HG03025 (cell line): ENCODE results near the gene CWF19L2.
"Not testable (repeated sequence)": the region's sequence is repeated elsewhere in the genome, so short reads cannot be mapped to it uniquely, and the experiment has no call there.

Experiments
- ATAC-seq: cut with Tn5 transposase; IDR thresholded peaks from one replicate; pipeline ENCODE4 v1.9.1; 2021; ENCODE audit warnings: mild to moderate bottlenecking, moderate library complexity; ENCODE audit not compliant: unreplicated experiment, low FRiP score

CWF19L2 gene

DNA sequence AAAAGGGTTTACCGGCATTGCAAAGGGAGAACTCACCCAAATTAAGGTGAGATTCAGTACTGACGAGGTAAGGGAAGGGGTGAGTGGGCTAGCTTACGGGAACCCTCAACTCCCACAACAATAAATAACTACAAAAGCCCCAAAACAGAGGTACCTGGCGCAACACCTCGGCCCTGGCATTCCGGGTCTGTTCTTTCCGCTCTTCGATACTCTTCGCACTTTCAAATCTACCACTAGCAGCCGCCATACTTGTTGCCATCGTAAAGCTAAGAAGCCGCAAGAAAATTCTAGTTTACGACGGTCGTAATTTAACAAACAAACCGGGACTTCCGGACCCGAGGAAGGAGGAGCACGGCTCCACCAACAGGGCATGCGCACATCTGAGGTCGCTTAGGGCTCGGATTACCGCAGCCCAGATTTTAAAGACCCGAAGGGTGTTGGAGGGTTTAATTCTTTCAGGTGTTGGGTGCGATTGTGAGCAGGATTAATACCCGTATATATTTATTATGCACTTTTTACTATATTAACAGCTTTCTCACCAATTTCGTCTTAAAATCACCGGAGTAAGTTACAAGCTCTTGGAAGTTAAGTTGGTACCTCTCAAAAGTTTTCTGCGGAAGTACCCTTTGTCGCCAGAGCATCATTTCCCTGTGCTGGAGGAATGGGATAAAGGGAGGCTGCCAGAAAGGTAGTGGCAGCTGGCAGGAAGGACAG, at the start of gene CWF19L2:
Gene CWF19L2 (minus strand): TSS at position 268 of the 714 bp plus-strand sequence. CDS start 9 bp downstream, at position 259.
- ATAC-seq = peak; percentile 97

DNA sequence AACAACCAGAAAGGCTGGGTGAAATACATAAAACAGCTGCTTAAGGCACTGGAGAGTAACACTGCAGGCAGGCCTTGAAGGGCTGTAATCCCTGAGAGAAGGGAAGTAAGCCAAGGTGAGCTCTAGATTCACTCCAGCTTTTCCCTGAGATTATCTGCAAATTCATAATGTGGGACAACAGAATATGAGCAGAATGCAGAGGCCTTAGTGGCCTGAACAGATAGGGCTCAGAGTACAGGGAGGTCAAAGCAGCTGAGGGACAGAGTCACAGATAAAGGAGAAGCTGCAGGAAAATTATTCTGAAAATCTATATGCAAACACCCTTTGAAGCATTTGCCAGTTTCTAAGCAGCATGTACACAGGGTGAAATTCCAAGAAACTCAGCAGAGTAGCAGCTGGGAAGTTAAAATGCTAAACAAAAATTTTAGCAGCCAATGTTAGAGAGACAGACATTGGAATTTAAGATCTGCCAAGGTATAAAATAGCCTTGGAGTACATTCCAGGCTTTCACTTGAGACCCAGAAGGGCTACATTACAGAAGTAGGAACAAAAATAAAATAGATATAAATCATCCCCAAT, 48.1 kb upstream of the CWF19L2 start:
- ATAC-seq = no peak

DNA sequence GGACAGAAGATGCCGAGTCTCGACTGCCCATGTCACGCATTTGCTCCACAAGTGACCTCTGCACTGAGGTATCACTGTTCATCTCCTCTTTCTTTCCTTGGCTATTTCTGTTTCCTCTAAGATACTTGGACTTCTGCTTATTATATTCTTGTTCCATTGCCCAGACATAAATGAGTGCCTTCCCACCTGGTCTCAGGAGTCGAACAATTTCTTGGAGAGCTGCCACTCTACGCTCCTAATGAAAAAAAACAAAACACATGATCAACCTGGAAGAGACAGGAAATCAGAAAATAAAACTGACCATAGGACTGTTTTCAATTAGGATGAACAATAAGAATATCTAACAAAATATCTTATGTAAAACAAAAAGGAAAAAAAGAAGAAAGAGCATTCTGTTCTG, 47.4 kb upstream of the CWF19L2 start:
- no peak for ATAC-seq

DNA sequence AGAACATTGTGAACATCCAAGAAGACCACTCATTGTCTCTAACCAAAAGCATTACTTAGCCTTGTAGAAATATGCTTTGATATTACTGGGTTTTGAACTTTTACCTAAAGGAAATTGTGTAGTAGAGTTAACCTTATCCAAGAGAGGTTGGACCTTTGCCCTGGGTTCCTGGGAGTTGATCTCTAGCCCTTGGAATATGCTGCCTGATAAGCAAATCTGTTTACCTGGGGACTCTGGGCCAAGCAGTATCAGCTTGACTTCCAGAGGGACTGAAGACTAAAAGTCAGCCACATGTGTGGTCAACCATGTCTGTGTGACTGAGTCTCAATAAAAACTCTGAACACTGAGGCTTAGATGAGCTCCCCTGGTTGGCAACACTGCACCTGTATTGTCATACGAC, 44.1 kb upstream of the CWF19L2 start:
- no peak for ATAC-seq

DNA sequence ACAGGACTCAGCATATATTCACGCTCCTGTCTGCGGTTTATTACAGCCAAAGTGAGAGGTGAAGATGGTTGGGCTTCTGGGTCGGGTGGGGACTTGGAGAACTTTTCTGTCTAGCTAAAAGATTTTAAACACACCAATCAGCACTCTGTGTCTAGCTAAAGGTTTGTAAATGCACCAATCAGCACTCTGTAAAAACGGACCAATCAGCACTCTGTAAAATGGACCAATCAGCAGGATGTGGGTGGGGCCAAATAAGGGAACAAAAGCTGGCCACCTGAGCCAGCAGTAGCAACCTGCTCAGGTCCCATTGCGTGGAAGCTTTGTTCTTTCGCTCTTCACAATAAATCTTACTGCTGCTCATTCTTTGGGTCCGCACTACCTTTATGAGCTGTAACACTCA, 39.7 kb upstream of the CWF19L2 start:
- ATAC-seq = not testable (repeated sequence)

DNA sequence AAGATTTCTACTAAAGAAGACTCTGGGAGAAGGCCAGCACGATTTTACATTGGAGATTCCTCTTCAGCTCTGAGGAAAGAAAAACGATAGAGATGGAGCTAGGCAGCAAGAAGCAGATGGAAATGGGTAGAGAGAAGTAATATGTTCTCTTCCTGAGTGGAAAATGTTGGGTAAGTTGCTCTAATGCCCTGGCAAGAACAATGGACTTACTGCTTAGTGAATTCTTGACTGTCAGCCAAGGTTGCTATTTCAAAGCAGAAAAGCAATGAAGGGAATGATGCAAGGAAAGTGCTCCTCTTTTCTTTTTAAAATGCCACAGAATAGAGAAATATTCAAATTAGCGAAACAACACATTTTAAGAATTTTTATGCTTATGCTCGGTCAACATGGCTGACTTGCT, 38.4 kb upstream of the CWF19L2 start:
- ATAC-seq = no peak

DNA sequence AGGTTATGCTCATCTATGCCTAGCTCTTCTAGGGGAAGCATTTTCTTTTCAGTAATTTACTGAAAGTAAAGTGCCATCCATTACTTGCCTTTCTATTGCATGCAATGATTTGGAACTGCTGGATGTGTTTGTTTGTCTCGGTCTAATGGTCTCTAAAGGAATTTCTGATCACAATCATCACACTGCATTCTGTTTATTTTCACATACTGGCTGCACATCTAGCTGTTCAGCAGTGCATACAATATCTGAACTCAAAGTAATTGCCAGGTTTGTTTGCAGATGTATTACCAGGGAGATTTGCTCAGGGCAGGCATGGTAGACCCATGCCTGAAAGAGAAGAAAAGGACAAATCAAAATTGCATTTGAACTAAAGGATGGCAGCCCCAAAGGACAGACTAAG, 36.4 kb upstream of the CWF19L2 start:
- ATAC-seq = no peak

DNA sequence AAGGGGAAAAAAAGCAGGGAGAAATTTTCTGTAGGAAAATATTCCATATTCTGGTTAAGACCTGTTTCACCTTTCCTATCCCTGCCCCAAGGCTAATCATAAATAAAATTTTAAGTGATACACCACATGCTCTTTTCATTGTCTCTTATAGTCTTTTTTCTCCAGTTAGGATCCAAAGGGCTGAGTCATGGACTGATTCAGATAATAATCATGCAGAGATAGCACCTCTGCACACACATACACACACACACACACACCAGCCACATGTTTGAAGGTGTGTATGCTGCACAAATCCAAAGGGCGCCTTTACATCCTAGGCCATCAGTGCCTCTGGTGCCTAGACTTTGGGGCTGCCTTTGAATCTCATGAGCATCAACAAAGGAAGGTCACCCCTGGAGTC, 35.5 kb upstream of the CWF19L2 start:
- no peak for ATAC-seq

DNA sequence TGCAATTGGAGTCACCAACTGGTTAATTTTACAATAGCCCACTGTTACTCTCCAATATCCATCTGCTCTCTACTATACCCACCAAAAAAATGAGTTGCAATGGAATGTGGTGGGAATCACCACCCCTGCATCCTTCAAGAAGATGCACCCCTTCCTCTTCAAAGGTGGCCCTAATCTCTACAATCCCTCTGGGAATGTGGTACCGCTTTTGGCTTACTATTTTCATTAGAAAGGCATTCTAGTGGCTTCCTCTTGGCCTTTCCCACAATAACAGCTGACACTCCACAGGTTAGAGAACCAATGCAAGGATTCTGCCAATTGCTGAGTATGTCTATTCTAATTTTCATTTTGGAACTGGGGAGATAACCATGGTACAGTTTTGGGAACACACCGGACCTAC, 33.2 kb upstream of the CWF19L2 start:
- no peak for ATAC-seq

DNA sequence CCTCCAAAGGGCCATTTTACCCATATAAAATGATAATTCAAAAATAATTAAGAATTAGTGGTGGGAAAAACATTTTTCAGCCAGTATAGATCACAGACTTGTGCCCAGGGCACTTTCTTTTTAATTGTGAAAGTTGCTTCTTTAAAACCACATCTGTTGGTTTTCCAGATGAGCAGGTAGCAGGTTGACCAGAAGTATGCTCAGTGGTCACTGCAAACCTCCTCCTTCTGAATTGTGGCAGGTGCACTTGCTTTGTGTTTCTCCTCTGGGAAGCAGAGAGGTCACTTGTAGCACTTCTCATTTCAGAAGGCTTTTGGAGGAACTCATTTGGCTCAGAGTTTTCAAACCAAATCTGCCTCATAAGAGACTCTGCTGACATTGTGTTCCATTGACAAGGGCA, 24.6 kb upstream of the CWF19L2 start:
- ATAC-seq = no peak

DNA sequence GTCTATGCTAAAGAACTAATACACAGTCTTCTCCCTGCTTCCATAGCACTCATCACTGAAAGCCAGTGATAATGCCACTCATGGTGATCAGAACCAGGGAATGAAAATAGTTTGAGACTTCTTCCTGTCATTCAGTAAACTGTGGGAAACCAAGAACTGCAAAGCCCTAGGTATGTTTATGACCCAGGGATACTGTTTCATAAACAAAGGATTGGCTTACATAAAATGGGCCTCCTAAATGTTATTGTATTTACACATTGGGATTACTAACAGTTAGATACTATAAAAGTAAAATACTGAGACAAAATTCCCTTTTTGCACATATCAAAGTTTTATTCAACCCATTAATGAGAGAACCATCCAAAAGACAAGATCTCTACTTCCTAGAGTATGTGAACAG, 21.3 kb upstream of the CWF19L2 start:
- ATAC-seq = no peak

DNA sequence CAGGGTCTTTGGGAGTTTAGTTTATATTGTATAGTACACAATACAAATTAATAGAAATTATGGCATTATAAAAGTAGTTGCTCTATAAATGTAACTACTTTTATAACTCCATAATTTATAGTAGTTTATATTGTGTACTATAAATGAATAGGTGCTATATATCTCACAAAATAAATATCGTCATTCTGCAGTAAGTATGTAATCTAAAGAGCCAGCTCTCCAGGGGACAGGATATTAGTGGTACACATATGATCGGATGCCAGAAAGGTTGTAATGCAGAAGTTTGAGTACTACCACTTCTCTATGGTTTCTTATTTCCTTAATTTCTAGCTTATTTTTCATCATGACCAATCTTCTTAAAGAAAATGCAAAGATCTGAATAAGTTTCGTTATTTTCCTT, 20.2 kb upstream of the CWF19L2 start:
- ATAC-seq = no peak

DNA sequence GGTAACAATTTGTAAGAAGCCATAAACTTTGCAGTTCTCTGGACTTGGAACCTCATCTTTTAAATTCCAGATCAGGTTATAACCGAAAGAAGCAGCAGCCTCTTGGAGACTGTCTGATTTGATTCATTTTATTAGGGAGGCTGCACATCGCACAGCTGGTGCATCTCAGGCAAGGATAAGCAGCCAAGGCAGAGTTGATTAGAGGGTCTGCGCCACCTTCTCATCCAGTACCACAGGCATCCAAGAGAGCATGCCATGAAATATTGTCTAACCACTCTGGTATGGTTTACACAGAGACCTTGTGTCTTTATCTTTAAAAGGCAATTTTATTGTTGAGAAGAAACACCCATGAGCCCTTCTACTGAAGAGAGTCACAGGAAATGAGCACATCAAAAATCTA, 16.2 kb upstream of the CWF19L2 start:
- ATAC-seq = no peak

DNA sequence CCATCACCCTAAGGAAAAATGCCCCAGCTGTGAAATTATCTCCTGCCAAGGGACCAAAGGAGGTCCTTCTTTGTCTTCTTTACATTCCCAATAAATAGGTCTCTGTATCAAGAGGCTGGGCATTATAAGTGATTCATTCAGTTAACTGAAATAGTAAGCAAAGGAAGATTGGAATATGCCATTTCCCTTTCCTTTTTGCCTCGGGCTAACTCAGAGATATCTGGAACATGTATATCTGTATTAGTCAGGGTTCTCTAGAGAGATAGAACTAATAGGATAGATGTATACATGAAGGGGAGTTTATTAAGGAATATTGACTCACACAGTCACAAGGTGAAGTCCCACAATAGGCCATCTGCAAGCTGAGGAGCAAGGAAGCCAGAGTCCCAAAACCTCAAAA, 15.3 kb upstream of the CWF19L2 start:
- no peak for ATAC-seq

DNA sequence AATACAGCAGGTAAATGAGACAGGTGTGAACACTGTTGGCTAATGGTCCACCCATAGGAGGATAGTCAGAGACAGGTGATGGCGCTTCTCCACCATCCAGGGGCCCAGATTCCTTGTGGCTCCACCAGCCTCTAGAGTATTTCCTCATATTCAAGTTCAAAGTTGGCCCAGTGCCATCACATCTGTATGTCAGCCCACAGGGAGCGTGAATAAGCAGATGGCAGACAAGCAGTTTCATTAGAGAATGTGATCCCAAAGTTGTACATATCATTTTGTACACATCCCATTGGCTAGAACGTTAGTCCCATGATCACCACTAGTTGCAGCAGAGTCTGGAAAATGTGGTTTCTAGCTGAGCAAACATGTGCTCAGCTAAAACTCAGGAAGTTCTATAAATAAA, 11.0 kb upstream of the CWF19L2 start:
- no peak for ATAC-seq

DNA sequence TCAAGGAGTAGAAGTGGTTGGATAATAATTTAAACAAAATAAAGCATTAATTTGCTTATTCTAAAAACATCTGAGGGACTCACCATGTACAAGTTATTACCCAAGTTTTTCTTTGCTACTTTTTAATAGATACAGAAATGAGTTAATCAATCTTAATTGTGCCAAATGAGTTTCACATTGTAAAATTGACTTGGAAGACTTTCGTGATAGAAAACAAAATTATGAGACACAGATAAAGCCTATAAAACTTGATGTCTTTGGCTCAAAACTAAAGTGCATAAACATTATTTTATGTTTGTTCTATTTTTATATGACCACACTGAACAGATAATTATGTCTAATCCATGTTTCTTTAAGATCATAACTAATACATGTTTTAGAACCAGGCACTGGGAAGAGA, 10.1 kb upstream of the CWF19L2 start:
- no peak for ATAC-seq

DNA sequence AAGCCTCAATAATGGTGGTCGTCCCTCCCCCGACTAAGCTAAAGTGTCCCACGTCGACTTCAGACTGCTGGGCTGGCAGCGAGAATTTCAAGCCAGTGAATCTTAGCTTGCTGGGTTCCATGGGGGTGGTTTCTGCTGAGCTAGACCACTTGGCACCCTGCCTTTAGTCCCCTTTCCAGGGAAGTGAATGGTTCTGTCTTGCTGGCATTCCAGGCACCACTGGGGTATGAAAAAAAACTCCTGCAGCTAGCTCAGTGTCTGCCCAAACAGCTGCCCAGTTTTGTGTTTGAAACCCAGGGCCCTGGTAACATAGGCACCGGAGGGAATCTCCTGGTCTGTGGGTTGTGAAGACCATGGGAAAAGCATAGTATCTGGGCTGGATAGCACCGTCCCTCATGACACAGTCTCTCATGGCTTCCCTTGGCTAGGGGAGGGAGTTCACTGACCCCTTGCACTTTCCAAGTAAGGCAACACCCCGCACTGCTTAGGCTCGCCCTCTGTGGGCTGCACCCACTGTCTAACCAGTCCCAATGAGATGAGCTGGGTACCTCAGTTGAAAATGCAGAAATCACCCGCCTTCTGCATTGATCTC, 8.7 kb upstream of the CWF19L2 start:
- ATAC-seq = not testable (repeated sequence)

DNA sequence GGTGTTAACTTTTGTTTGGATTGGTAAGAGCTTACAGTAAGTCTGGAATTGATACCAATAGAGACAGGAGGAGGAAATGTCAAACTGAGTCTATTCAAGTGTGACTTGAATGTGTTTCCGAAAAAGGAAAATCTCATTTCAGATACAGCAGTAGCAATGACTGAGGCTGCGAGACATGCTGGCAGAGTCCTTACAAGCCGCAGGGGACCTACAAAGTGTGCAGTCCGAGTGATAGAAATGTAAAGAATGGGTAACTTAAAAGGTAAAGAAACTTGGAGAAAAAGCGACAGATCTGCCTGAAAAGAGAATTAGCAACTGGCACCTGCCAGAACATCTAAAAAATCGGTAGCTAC, 444 bp downstream of the CWF19L2 start:
- peak; percentile 44 for ATAC-seq

DNA sequence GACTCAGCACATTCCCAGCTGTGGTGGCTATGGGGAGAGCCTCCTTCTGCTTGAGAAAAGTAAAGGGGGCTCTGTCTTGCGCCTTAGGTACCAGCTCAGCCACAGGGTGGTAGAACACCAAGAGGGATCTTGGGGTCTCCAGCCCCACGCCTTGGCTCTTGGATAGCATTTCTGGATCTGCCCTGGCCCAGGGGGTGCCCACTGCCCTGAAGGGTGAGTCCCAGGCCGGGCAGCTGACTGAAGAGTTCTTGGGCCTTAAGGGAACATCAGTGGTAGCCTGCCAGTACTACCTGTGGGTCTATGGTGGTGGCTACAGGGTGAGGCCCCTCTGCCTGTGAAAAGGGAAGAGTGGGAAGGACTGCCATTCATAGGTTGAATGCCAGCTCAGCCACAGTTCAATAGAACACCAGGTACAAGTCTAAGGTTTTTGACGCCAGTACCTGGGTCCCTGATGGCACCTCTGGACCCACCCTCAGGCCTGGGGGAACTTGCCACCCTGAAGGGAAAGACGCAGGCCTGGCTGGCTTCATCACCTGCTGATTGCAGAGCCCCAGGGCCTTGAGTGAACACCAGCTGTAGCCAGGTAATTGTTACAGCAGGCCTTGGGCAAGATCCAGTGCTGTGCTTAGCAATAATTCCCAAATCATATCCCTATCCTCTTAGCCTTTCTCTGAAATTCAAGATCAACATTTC, 3.9 kb downstream of the CWF19L2 start:
- ATAC-seq = no peak

DNA sequence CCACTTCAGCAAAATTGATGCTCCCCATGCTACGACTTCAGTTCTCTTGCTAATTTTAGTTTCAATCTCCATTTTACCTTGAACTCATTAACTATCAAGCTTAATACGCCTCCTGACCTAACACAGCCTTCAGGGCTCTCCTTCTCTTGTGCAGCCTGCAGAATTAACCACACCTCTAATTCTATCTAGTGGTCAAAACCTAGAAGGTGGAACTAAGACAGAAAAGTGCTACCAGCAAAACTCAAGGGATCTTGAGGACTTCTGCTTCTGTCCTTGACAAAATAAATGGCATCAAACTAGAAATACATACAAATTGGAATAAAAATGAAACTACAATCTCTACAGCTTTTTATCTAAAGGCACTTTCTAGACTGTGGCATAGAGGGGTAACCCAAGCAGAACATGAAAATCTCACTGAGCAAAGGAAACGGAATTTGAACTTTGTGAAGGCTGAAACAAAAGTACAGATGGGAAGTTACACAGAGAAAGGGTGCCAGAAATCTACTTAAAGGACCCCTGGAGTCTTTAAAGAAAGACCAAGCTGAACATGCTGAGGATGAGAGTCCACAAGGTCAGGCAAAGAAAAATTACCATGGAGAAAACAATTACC, 10.7 kb downstream of the CWF19L2 start:
- ATAC-seq = no peak

DNA sequence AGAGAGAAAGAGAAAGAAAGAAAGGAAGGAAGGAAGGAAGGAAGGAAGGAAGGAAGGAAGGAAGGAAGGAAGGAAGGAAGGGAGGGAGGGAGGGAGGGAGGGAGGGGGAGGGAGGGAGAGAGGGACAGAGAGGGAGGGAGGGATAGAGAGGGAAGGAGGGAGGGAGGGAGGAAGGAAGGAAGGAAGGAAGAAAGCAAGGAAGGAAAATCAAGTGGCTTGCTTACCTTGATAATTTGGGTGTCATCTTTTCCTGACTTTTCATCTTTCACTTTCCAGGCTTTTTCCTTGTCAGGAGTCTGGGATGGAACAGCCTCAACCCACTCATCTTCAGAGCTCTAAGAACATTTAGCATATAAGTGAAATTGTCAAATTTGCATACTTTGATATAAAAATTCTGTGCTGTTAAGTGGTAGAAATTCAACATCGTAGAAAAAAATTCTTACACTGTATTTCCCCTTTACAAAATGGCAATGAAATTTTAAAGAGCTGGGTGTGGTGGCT, 14.9 kb downstream of the CWF19L2 start:
- ATAC-seq = no peak
